HG03457 (cell line): ENCODE measurements around the gene PPFIBP2.

Experiments used
- ATAC-seq: cut with Tn5 transposase; IDR thresholded peaks from one replicate; pipeline ENCODE4 v1.9.1; 2021; ENCODE audit warnings: moderate number of reproducible peaks; ENCODE audit not compliant: unreplicated experiment

The PPFIBP2 gene

DNA sequence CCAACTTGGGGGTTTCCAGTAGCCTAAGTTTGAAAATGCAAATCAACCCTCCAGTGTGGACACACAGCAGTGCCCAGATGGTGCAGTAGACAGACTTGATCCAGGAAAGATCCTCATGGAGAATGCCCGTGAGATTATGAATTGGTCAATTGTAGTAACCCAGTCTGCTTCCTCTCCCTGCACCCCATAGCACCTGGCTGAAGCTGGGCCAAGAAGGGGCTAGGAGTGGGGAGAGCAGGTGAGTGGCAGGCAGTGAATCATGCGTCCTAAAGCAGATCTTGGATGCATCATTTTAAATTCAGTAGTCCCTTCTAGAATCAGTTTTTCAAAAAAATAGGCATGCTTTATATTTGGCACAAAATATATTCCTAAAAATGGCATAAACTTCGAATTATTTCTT lies 107.3 kb downstream of the PPFIBP2 start:
- ATAC-seq = no peak

GRCh38 chr11:7621554-7621953 lies 107.8 kb downstream of the PPFIBP2 start:
- no peak for ATAC-seq

GRCh38 chr11:7622721-7623120 lies 108.9 kb downstream of the PPFIBP2 start:
- ATAC-seq = no peak

- no peak for ATAC-seq
These were observed 114.9 kb downstream of the PPFIBP2 start for GRCh38 chr11:7628660-7629059.

- ATAC-seq = no peak
These were observed 116.2 kb downstream of the PPFIBP2 start for GRCh38 chr11:7630002-7630401.

GRCh38 chr11:7632211-7632610 lies 118.4 kb downstream of the PPFIBP2 start:
- ATAC-seq = no peak

GRCh38 chr11:7635137-7635536 lies 121.3 kb downstream of the PPFIBP2 start:
- ATAC-seq = no peak

DNA sequence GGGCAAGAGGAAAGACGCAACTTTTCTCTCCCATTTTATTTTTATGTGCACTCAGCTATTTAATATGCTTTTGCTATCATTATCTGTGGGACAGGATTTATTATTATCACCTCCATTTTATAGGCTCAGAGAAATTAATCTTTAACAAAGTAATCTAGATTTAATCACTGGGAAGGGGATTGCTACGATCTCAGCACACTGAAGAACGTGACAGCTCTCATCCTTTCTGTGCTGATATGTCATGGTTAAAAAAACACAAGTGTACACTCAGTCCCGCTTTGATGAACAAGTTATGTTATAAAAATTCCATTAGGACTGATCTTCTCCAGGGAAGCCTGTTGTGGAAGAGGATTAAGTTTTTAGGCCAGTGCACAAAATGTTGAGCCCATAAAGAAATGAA lies 121.9 kb downstream of the PPFIBP2 start:
- ATAC-seq = no peak

- ATAC-seq = no peak
These were observed 122.6 kb downstream of the PPFIBP2 start for GRCh38 chr11:7636350-7636749.

DNA sequence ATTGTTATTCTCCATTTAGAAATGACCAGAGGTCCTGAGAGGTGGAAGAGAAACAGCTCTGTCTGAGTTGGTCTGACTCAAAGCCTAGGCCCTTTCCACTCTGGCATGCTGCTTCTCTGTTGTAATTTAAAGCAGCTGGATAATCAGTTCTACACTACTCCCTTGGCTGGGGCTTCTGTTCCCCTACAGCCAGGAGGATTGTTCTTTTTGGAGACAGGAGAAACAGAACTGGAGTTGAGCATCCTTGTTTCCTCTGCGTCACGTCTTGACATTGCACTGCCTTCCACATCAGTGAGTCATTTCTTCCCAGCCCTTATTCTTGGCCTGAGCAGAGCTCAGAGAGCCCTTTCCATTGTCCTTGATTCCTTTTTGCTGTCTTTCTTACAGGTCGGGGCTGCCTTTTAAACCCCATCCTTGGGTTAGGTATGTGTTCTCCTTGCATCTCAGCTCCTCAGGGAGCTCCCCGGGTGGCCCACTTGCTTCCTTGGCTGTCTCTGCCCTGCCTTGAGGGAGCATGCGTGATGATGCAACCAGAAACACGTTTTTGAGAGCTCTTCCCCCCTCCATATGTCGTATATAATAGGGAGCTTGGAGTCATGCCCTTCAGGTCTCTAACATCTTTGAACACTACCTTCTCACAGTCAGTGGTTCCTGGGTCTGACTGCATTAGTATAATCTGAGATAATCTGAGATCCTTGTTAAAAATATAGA lies 123.8 kb downstream of the PPFIBP2 start:
- no peak for ATAC-seq

DNA sequence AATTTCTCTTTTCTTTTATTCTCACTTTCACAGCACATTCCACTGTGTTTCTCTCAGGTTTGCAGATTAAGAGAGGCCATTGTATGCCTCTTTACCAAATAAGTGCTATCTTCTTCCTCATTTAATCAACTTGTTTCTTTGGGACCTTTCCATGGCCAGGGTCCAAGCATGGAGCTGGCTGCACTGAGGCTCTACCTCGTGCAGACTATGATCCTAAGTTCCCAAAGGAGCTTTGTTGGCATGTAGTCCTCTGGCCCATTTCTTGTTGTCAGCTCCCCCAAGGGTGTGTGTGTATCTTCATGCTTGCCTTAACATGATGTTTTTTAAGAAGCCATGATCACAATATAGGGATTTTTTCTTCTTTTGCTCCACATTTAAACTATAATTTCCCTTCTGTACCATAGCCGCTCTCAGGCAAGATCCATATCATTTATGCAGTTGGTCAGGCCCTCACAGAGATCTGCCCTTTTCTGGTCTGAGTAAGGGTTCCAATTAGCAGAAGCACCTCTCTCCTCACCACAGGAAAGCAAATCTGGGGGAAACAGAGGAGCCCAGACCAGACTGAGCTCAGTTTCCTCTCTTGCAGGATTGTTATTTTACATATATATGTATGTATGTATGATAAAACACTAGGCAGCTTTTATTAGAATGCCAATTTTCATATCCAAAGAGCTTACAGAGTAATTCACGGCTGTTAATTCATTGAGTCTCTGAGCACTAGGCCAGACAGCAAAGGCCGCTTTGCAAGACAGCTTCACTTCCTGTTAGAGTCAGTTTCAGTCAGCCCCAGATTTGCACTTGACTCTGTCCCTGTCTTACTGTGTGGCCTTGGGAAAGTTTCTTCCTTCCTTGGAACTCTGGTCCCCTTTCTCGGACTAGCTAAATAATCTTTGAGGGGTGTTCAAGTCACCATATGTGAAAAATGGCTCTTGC lies 125.2 kb downstream of the PPFIBP2 start:
- ATAC-seq = no peak

GRCh38 chr11:7639643-7640025 lies 125.8 kb downstream of the PPFIBP2 start:
- no peak for ATAC-seq

GRCh38 chr11:7640816-7641215 lies 127.0 kb downstream of the PPFIBP2 start:
- no peak for ATAC-seq

- ATAC-seq = no peak
These were observed 128.9 kb downstream of the PPFIBP2 start for GRCh38 chr11:7642747-7643146.

- ATAC-seq = no peak
These were observed 129.5 kb downstream of the PPFIBP2 start for GRCh38 chr11:7643314-7643713.

- ATAC-seq = no peak
These were observed 131.4 kb downstream of the PPFIBP2 start for GRCh38 chr11:7645206-7645605.

DNA sequence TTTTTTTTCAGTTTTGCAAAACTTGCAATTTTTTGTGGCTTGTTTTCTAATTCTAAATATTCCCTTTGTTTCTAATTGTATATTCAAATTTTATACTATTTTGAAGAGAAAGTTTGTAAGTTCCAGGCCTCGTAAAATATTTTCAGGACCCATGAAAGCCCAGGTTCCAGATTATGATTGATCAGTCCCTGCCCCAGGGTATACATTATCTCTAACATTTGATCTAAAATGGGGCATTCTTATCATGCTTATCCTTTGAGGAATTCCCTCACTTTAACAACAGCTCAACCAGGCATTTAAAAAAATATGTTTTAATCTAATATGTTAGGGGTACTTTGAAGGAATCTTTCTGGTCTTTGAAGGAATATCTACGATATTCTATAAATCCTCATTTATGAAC lies 133.1 kb downstream of the PPFIBP2 start:
- ATAC-seq = no peak

- ATAC-seq = no peak
These were observed 134.5 kb downstream of the PPFIBP2 start for GRCh38 chr11:7648264-7648663.

- no peak for ATAC-seq
These were observed 137.3 kb downstream of the PPFIBP2 start for GRCh38 chr11:7651140-7651551.

DNA sequence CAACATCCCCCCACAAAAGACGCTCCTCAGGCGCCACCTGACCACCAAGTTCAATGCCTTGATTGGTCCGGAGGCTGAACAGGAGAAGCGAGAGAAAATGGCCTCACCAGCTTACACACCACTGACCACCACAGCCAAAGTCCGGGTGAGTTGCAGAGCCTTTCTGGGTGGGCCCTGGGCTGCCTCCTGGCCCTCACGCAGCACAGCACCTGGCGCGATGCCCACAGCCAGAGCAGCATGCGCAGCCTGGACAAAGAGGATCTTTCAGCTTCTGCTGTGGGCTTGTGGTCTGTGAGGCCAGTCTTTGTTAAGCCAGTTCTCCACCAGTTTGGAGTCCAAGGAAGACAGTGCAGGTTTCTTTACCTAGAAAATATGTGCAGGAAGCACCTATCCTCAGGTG lies 137.9 kb downstream of the PPFIBP2 start:
- no peak for ATAC-seq

DNA sequence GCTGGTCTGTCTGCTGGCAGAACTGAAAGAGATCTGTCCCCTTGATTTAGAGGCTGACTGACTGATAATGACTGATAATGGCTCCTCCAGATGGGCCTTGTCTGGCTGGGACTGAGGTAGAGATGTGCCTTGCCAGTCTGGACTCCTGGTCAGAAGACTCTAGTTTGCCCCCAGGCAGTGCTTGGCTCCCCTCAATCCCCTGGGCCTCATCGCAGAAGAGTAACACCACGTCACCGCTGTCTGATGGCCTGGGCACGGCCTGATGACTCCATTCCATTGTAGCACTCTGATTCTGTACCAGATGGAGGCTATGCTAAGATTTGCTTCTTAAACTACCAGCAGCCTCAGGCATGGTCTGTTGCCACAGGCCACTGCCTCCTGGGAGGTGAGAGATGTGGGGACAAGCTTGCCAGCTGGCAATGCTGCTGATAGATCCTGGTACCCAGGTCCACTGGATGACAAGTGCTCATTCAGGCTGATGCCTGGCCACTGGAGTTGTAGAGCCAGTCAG lies 140.5 kb downstream of the PPFIBP2 start:
- ATAC-seq = no peak
